B cell (primary cell): ENCODE results near the gene CNNM4. TPM values are rescaled to one million over a fixed set of nuclear protein-coding genes. Genes with fewer than 3 reads are reported as not detected.

Experiments used
- ATAC-seq: fragments of 200-7000 bp; cut with Tn5 transposase; one replicate; pipeline ENCODE4 v1.10.0; 2021; ENCODE audit warnings: low read depth, mild to moderate bottlenecking, moderate number of reproducible peaks, moderate library complexity
- CTCF ChIA-PET: fragments of 350-600 bp; sonication (Branson Sonifier 250); formaldehyde crosslinking; loops from one replicate; lab custom pipeline; 2021; ENCODE audit warnings: antibody characterized with exemption, inconsistent platforms; lab: Charles Lee
- POLR2A ChIA-PET: fragments of 350-600 bp; sonication (Branson Sonifier 250); formaldehyde crosslinking; loops from one replicate; lab custom pipeline; 2021; ENCODE audit warnings: antibody characterized with exemption; lab: Charles Lee
- DNase-seq: peaks from one replicate; pipeline ENCODE4 v3.0.0; 2013
- H2AFZ ChIP-seq: 2 replicates; pipeline ENCODE4 v1.6.1; 2012; ENCODE audit warnings: mild to moderate bottlenecking, low read depth, low read length; ENCODE audit not compliant: insufficient read depth, poor library complexity, severe bottlenecking
- H3K27ac ChIP-seq, 2 donors: 1 replicate in 1 of 2; 2 replicates in 1 of 2; pipeline ENCODE4 v1.5.1; 2012 to 2013; ENCODE audit warnings: low read length in 2 of 2, mild to moderate bottlenecking in 2 of 2, moderate library complexity in 1 of 2
- H3K27me3 ChIP-seq, 4 experiments: fragments of 200-600 bp in 1 of 4; sonication (generic) in 1 of 4; replicated peaks in 1 of 4; 1 replicate in 2 of 4; 2 replicates in 2 of 4; pipeline versions ENCODE4 v1.6.1 to v1.7.0; 2013 to 2016; ENCODE audit warnings: low read length in 3 of 4, mild to moderate bottlenecking in 2 of 4, mixed read lengths in 1 of 4, moderate library complexity in 1 of 4; ENCODE audit not compliant: insufficient read depth in 4 of 4, control insufficient read depth in 3 of 4; ENCODE audit errors: control extremely low read depth in 1 of 4
- H3K36me3 ChIP-seq, 2 experiments: replicated peaks in 1 of 2; 1 replicate in 1 of 2; 2 replicates in 1 of 2; pipeline versions ENCODE4 v1.6.1 to v1.7.1; 2013; ENCODE audit warnings: low read length in 1 of 2; ENCODE audit not compliant: insufficient read depth in 2 of 2, control insufficient read depth in 1 of 2; ENCODE audit errors: control extremely low read depth in 1 of 2, extremely low read depth in 1 of 2
- H3K4me1 ChIP-seq, 2 donors: fragments of 200-600 bp in 1 of 2; sonication (generic) in 1 of 2; 1 replicate in 1 of 2; 2 replicates in 1 of 2; pipeline versions ENCODE4 v1.5.1 to v1.6.1; 2013 to 2017; ENCODE audit warnings: low read length in 2 of 2; ENCODE audit not compliant: control insufficient read depth in 2 of 2, insufficient read depth in 2 of 2
- H3K4me2 ChIP-seq: replicated peaks from 2 replicates; pipeline ENCODE3; 2012; ENCODE audit warnings: mild to moderate bottlenecking, low read depth, low read length; ENCODE audit not compliant: poor library complexity, severe bottlenecking
- H3K4me3 ChIP-seq, 5 experiments: fragments of 200-600 bp in 1 of 5; sonication (generic) in 1 of 5; 1 replicate in 3 of 5; 2 replicates in 2 of 5; pipeline versions ENCODE4 v1.5.1 to v1.7.0; 2011 to 2016; ENCODE audit warnings: low read length in 4 of 5, mild to moderate bottlenecking in 4 of 5, low read depth in 2 of 5, control low read depth in 1 of 5, moderate library complexity in 1 of 5; ENCODE audit not compliant: insufficient read depth in 1 of 5; ENCODE audit errors: control extremely low read depth in 1 of 5, extremely low read depth in 1 of 5
- H3K79me2 ChIP-seq: fragments of 200-600 bp; sonication (generic); one replicate; pipeline ENCODE4 v1.6.0; 2016; ENCODE audit warnings: low read length; ENCODE audit not compliant: control insufficient read depth, insufficient read depth
- H3K9ac ChIP-seq: fragments of 200-600 bp; sonication (generic); 2 replicates; pipeline ENCODE4 v1.6.1; 2017; ENCODE audit warnings: mild to moderate bottlenecking, low read length, moderate library complexity
- H3K9me3 ChIP-seq, 3 donors: one replicate each; pipeline versions ENCODE4 v1.6.1 to v1.7.1; 2013; ENCODE audit warnings: low read length in 2 of 3; ENCODE audit not compliant: control insufficient read depth in 2 of 3, insufficient read depth in 1 of 3; ENCODE audit errors: control extremely low read depth in 1 of 3
- H4K20me1 ChIP-seq: 2 replicates; pipeline ENCODE4 v1.6.0; 2012; ENCODE audit warnings: mild to moderate bottlenecking, low read length; ENCODE audit not compliant: insufficient read depth, control insufficient read depth, poor library complexity, severe bottlenecking
- H3K27ac Mint-ChIP-seq: one replicate; pipeline ENCODE4 v1.8.0; 2021; ENCODE audit warnings: mixed read lengths
- H3K27me3 Mint-ChIP-seq: one replicate; pipeline ENCODE4 v1.8.0; 2021; ENCODE audit warnings: mixed read lengths
- H3K4me1 Mint-ChIP-seq: one replicate; pipeline ENCODE4 v1.8.0; 2021; ENCODE audit warnings: mixed read lengths
- H3K4me3 Mint-ChIP-seq: one replicate; pipeline ENCODE4 v1.8.0; 2021; ENCODE audit warnings: mixed read lengths
- H3K9me3 Mint-ChIP-seq: one replicate; pipeline ENCODE4 v1.8.0; 2022; ENCODE audit warnings: mixed read lengths; ENCODE audit not compliant: insufficient read depth
- EZH2 ChIP-seq: IDR thresholded peaks from 2 replicates; pipeline ENCODE4 v1.6.1; 2012; ENCODE audit warnings: borderline replicate concordance, low read depth, mild to moderate bottlenecking, moderate library complexity, low read length; ENCODE audit not compliant: insufficient read depth, poor library complexity, severe bottlenecking
- WGBS: methylation state at CpG from one replicate; pipeline ENCODE4 v1.1.5; 2013; ENCODE audit warnings: missing lambda C conversion rate; ENCODE audit not compliant: insufficient coverage; 5-methylcytosine and 5-hydroxymethylcytosine counted together
- intact Hi-C: fragments of 100-400 bp; cut with micrococcal nuclease; formaldehyde crosslinking; loops from one replicate; pipeline ENCODE4 v1.10.0; 2022
- polyA plus RNA-seq: library from polyadenylated mRNA; depleted of rRNA; stranded (reverse); fragments of >200 nt; gene quantifications from 2 replicates; pipeline ENCODE4 v1.2.3, GENCODE V29; 2012
- total RNA-seq, 2 donors: library from RNA; stranded (reverse); fragments of 120-200 nt in 1 of 2; gene quantifications; 1 replicate in 1 of 2; 2 replicates in 1 of 2; pipeline versions ENCODE4 v1.2.3 to v1.2.4, GENCODE V29; 2013 to 2022
- TF ChIP-seq, protein P1 (sequence below): fragments of 200-600 bp; IDR thresholded peaks from one replicate; pipeline ENCODE4 v1.8.0; 2022; ENCODE audit warnings: antibody characterized with exemption, mild to moderate bottlenecking

Gene CNNM4
- total and polyA plus RNA-seq, 2 donors (not counting 1 experiment from before 2014, with no cell fraction given) = 15.1 to 24.0 TPM

DNA sequence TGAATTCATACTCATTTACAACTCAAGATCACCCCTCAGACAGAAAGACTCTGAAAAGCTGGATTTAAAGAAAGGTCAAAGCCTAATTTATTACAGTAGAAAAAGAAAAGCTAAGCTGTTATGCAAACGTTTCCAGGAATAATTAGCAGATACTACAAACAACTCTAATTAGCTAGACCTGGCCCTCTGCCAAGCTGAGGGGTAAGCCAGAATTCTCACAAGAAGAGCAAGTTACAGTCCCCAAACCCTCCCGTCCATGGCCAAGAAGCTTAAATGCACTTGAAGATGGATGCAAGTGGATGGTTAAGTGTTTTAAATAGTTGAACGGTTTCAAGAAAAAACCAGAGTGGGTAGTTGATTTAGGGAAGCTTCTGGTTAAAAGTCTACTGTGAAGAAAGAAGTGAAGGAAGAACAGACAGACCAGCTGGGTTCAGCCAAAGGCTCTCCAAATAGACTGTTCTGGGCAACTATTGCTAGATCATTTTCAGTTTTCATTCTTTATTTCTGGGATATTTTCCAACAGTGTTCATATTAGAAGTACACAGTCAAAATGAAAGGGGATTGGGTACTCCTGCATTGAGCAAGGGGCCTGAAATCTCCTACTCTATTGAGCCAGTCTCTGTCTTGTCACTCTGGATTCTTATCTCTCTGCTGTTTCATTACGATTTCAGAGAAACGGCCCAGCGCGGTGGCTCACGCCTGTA is 25.7 kb upstream of the CNNM4 start:
- H3K4me3 ChIP-seq = no peak overlapping the region
- intact Hi-C loops = no loop called here
- ChIA-PET POLR2A (no interaction called here), CTCF (interaction anchor here (1.2 kb wide), 1 partner anchor 28 kb away, joined by 3 read pairs; no protein-coding TSS in a partner anchor)
- no peaks in the 10 kb centered on the region for H4K20me1 ChIP-seq
- no peaks in the 10 kb centered on the region for H3K9me3 Mint-ChIP-seq
- peaks cover 0 to 46% of the 10 kb centered on the region in 2 experiments for H3K36me3 ChIP-seq
- H3K27me3 ChIP-seq = no peaks in the 10 kb centered on the region
- H3K9ac ChIP-seq = no peak overlapping the region
- H3K79me2 ChIP-seq = peaks cover 27% of the 10 kb centered on the region
- peaks cover 20% of the 10 kb centered on the region for H3K4me1 Mint-ChIP-seq
- no peak overlapping the region for H3K27ac Mint-ChIP-seq
- peaks cover 12 to 15% of the 10 kb centered on the region in 2 donors for H3K4me1 ChIP-seq
- no peaks in the 10 kb centered on the region for H3K27me3 Mint-ChIP-seq
- H3K27ac ChIP-seq = no peak overlapping the region
- TF ChIP-seq EZH2 = no peak
- TF ChIP-seq, protein P1, sequence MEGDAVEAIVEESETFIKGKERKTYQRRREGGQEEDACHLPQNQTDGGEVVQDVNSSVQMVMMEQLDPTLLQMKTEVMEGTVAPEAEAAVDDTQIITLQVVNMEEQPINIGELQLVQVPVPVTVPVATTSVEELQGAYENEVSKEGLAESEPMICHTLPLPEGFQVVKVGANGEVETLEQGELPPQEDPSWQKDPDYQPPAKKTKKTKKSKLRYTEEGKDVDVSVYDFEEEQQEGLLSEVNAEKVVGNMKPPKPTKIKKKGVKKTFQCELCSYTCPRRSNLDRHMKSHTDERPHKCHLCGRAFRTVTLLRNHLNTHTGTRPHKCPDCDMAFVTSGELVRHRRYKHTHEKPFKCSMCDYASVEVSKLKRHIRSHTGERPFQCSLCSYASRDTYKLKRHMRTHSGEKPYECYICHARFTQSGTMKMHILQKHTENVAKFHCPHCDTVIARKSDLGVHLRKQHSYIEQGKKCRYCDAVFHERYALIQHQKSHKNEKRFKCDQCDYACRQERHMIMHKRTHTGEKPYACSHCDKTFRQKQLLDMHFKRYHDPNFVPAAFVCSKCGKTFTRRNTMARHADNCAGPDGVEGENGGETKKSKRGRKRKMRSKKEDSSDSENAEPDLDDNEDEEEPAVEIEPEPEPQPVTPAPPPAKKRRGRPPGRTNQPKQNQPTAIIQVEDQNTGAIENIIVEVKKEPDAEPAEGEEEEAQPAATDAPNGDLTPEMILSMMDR = no peak
- H3K4me2 ChIP-seq = no peak overlapping the region
- H2AFZ ChIP-seq = no peak overlapping the region
- ATAC-seq (no peak), DNase-seq (no peak)
- H3K4me3 Mint-ChIP-seq = no peak overlapping the region
- WGBS = 100% methylated on average over 1 of the region's 8 CpGs
- H3K9me3 ChIP-seq = no peaks in the 10 kb centered on the region

DNA sequence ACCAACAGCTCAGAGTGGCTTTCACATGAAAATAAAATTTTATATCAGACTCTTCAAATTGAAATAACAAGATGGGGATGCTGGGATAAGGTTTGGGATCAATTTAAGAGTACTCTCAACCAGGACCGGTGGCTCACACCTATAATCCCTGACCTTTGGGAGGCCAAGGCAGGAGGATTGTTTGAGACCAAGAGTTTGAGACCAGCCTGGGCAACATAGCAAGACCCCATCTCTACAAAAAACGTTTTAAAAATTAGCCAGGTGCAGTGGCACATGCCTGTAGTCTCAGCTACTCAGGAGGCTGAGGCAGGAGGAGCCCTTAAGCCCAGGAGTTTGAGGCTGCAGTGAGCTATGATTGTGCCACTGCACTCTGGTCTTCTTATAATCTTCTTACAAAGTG is 23.5 kb upstream of the CNNM4 start:
- no peak for TF ChIP-seq EZH2
- TF ChIP-seq, protein P1 = no peak
- Mint-ChIP-seq H3K4me1 (peaks cover 29% of the 10 kb centered on the region), H3K9me3 (no peaks in the 10 kb centered on the region), H3K27ac (no peak overlapping the region), H3K27me3 (no peaks in the 10 kb centered on the region), H3K4me3 (no peak overlapping the region)
- no peak for ATAC-seq
- peaks cover 0 to 33% of the 10 kb centered on the region in 2 experiments for H3K36me3 ChIP-seq
- H2AFZ ChIP-seq = no peak overlapping the region
- no peaks in the 10 kb centered on the region for H3K27me3 ChIP-seq
- WGBS = no CpG with 5 or more reads among the region's 2 CpGs
- no peak overlapping the region for H3K9ac ChIP-seq
- no peaks in the 10 kb centered on the region for H4K20me1 ChIP-seq
- H3K79me2 ChIP-seq = peaks cover 27% of the 10 kb centered on the region
- H3K27ac ChIP-seq = no peak overlapping the region
- POLR2A ChIA-PET = no interaction called here
- intact Hi-C loops = no loop called here
- DNase-seq = no peak
- CTCF ChIA-PET = no interaction called here
- H3K4me2 ChIP-seq = no peak overlapping the region
- no peaks in the 10 kb centered on the region for H3K9me3 ChIP-seq
- peaks cover 14 to 25% of the 10 kb centered on the region in 2 donors for H3K4me1 ChIP-seq
- no peak overlapping the region for H3K4me3 ChIP-seq
